CD4-positive, alpha-beta T cell treated with Interleukin-17A for 1 hour (primary cell): ENCODE measurements around the gene PGS1.

Experiments used
- DNase-seq: peaks from one replicate; pipeline ENCODE4 v3.0.0-alpha.2; 2020

PGS1 gene

DNA sequence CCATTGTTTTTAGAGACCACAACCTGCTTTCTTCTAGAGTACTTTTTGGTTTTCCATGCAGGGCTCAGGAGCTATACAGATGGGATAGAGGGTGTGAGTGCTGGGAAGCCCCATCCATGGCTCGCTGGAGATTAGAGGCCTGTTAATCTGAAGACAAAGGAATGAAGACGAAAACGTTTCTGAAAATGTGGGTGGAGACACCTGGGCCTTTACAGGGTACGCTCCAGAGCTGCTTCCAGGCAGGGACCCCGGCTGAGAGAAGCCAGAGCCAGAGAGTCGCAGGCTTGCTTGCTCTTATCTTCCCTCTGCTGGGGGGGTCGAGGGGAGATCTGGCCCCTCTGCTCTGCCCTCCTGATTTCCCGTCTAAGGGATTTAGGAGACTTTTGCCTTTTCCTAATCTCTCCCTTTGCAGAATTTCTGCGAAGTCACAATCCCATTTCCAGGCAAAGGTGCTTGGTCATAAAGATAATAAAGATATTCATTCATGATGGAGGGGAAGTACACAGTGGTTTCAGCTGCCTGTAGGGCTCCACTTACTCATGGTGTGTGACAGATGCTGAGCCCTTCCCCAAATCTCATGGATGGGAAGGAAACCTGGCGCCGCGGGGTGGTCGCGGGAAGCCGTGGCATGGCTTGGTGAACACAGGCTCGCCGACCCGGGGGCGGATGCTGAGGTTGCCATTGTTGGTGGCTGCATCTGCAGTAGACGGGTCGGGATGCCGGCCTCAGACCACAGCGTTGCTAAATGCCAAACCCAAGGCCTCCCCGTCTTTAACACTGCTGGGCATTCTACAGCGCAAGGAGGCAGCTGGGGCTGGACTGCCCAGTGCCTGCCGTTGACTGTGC, 13.8 kb upstream of the PGS1 start:
- DNase-seq = no peak

DNA sequence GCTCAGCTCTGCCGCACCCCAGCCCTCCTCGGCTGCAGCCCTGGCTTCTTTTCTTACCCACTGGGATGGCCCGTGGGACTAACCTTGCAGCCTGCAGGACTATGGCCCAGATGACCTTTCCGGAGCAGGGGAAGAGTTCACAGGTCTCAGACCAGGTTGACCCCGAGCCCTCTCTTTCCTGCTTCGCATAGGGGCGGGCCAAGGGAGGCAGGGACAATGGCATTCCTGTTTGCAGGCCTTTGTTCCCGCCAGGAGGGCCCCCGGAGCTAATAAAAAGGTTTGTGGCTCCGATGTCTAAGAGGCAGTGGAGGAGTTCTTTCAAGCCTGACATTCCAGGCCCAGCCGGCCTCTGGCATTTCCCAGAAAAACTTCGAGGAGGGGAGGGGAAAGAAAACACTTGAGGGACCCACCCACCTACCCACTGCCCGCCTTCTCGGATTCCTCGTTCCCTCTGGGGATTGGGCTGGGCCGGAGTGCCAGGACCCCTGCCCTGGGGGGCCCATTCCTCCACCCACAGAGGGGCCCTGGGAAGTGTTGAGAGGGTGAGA, 12.8 kb upstream of the PGS1 start:
- no peak for DNase-seq

DNA sequence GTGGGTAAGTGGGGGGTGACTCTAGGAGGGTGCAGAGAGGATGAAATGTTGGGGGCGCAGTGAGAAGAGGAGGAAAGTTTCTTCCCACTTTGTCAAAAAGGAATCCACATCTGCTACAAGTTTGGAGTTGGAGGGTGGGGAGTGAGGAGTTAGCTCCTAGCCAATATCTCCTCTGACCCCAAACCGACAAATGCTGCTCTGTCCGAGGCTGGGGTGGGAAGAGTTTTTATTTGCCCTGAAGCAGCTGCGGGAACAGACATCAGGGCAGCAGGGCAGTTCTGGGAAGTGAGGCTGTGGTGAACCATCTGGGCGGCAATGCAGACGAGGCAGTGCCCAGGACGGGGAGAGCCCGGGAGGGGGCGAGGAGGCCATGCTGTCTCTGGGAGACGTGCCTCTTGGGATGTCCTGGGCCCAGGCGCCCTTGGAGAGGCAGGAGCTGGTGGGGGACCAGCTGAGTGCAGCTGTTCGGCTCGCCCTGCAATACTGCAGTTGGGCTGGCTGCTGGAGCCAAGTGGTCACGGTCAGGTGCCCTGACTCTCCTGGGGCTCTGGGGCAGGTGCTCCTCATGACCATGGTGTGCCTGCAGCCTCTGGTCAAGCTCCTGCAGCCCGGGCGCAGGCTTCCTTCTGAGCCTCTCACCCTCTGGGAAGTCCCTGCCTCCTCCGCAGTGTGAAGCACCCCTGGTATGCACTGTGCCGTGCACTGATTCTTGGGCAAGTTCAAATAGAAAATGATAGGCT, 12.2 kb upstream of the PGS1 start:
- no peak for DNase-seq

DNA sequence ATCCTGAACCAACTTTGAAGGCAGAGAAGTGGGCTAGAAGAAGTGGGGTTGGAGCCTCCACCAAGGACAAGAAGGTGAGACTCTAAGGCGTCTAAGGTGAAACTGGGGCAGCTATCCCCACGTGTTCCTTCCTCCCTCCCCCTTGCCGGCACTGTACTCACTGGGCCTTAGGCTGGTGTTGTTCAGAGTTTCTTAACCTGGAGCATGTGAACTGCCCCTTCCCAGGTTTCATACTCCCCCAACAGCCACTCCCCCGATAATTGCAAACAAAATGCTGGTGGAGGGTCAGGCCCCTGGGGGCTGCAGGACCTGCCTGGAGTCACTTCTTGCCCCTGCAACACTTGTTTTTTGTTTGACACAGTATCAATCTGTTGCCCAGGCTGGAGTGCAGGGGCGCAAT, 11.3 kb upstream of the PGS1 start:
- no peak for DNase-seq

DNA sequence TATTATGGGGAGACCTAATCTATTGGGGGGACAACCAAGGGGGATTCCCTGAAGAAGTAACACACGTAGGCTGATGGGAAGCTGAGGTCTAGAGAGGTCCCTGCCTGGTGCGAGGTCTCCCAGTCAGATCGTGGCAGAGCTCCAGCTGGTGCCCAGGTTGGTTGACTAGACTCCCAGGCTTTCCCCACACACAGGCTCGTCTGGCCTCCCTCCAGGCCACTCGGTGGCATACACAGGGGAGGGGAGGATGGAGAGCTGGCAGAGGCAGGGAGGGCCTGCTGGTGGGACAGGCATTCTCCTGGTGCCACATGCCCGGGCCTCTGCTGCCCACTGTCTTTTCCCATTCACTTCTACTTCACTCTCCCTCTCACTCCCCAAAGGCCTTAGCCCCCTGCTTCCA, 10.1 kb upstream of the PGS1 start:
- DNase-seq = no peak

DNA sequence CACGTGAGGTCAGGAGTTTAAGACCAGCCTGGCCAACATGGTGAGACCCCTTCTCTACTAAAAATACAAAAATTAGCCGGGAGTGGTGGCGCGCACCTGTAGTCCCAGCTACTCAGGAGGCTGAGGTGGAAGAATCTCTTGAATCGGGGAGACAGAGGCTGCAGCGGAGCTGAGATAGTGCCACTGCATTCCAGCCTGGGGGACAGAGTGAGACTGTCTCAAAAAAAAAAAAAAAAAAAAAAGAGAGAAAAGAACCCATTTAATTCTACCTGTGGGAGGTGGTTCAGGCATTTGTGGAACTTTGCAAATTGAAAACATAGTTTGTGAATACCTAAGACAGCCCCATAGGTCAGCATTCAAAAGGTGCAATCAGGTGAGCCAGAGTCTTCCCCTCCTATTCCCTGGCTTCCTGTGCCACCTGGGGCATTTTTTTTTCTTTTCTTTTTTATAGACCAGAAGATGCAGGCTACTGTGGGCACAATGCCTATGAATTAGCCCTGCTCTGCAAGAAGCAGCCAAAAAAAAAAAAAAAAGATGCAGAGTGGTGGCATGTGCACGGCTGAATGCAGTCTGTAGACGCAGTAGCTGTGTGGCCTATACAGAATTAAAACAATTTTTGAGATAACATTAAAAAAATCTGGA, 9.5 kb upstream of the PGS1 start:
- DNase-seq = no peak

DNA sequence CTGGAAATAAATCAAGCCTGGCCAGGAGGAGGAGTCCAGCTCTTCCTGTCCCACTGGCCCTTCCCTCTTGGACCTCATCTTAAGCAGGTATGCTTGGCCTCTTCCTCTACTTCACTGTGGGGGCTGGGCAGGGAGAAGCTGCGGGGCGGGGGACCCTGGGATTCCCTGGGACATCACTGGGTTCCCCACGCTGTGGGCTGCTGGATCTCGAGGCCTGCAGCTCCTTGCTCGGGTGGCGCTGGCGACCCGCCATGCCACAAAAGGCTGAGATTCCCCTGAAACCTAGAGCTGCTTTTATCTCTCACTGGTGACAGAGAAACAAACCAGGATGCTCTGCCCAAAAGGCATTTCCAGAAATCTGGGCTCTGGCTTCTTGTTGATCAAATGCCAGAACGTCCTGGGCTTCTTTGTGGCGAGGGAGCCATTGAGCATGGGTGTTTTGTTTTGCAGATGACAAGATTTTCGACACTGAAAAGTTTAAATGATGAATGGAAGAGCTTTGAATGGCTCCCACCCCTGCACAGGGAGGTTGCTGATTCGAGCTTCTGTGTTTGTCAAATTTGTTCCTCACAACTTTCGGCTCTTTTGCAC, 8.6 kb upstream of the PGS1 start:
- no peak for DNase-seq

DNA sequence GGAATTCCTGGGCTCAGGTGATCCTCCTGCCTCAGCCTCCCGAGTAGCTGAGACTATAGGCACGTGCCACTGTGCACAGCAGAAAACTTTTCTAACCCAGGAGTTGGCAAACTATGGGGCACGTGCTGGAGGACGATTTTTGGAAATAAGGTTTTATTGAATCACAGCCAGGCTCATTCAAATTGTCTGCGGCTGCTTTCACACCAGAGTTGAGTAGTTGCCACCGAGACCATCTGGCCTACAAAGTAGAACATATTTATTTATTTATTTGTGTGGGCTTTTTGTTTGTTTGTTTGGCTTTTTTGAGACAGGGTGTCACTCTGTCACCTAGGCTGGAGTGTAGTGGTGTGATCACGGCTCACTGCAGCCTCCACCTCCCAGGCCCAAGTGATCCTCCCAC, 7.4 kb upstream of the PGS1 start:
- DNase-seq = no peak

DNA sequence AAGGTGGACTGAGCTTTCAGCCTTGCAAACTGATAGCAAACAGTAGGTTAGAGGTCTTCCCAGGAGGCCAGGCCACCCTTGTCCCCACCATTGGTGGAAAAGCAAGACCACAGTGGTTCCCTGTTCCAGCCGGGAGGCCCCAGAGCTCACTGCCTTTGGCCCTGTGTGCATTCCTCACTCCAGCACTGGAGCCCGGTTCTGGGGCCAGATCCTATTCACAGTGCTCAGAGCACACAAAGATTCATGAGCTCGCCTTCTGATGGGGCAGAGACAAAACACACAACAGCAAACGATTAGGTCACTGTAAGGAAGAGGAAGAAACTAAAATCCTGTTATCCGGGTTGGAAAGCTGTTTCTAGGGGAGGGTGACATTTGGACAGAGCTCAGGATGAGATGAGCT, 5.6 kb upstream of the PGS1 start:
- DNase-seq = no peak

DNA sequence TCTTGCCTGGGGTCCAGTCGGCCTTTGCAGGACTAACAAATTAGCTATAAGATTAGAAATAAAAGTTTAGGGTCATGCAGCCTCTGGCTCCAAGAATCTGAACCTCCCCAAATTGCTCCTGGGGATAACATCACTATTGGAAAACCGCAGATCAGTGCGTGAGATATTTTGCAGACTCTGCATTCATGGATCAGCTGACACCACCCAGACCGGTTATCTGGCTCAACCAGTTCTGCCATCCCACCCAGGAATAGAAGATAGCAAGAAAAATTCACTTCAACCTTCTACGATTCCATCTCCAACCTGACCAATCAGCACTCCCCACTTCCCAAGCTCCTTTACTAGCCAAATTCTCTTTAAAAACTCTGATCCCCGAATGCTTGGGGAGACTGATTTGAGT, 4.3 kb upstream of the PGS1 start:
- no peak for DNase-seq

DNA sequence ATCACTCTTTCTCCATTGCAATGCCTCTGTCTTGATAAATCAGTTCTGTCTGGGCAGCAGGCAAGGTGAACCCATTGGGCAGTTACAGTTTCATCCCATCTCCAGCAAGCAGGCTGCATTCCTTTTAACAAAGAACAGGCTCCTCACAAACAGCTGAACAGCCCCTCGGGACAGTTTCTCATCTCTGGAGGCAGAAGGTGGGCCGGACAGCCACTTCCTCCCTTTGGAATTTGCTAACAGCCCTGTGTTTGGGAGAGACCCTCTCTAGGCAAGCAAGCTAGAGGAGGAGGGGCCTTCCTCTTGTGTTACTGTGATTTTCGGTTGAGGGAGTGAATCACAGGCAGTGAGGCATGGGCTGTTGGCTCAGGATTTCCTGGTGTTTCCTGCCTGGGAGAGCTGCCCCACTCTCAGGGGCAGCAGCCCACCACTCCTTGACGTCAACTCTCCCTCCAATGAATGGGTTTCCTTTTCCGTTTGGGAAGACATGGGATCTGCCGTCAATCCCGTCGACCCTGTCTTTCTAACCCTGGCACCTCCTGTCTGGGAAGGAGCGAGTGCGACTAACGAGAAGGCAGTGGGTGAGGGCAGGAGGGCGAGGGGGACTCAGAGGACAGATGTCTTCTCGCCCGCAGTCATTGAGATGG, 3.7 kb upstream of the PGS1 start:
- no peak for DNase-seq

DNA sequence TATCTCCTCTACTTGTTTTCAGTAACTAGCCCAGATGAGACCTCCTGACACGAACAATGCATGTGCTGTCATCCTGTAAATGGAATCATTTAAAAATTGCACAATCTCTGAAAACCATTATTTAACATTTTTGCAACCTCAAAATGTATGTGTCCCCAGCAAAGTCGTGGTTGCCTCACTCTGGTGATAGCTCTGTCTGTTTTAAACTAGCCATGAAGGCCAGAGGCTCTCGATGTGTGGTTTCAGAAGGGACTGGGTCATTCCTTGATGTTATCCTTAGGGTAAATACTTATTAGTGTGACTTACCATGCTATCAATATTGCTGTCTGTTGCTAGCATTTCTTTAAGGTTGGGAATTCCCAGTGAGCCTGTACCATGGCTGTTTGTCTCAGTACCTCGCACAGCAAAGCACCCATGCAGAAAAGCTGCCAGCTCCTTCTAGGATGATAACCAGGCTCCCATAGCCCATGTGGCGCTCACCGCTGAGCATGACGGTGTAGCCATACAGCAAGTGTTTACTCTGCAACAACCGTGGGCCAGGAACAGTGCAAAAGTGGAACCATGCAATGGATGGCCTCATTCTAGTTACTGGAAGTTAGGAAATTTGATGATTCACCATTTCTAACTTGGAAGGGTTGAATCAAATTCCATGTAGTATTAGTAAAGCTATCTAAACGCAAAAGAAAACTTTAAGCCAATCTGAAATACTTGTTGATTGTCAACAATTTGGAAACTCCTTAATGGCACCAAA, 2.9 kb upstream of the PGS1 start:
- no peak for DNase-seq

DNA sequence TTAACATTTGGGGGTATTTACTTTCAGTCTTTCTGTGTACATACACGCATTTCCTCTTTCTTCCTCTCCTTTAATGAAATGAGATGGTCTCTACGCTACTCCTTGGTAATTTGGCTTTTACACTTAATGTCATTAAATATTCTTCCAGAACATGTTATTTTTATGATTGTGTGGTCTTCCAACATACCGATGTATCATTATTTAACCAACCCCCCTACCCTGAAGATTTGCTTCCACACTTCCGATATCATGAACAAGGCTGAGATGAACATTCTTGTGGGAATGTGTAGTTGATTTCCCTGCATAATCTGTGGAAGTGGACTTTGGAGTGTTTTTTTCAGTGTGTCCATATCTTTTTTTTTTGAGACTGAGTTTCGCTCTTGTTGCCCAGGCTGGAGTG, 2.3 kb upstream of the PGS1 start:
- no peak for DNase-seq

DNA sequence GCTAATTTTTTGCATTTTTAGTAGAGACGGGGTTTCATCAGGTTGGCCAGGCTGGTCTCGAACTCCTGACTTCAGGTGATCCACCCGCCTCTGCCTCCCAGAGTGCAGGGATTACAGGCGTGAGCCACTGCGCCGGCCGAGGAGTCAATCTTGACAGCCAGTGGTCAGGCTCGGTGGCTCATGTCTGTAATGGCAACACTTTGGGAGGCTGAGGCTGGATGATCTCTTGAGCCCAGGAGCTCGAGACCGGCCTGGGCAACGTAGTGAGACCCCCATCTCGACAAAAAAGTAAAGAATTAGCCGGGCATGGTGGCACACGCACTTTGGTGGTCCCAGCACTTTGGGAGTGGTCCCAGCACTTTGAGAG, 608 bp upstream of the PGS1 start:
- no peak for DNase-seq

DNA sequence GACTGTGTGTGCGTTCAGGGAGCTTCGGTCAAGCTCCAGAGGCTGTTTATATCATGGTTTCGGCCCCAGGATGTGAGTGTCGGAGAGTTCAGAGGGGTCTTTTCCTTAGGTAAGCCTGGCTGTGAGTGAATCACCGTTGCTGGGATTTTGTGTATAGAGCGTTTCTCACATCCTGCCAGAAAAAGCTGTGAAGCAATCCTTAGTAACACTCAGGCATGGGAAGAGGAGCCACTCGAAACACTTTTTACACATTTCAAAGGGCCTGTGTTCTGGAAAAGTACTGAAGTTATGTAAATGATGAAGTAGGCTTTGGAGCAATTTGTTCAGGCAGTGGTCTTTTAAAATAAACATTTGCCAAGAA, 662 bp downstream of the PGS1 start:
- DNase-seq = no peak

DNA sequence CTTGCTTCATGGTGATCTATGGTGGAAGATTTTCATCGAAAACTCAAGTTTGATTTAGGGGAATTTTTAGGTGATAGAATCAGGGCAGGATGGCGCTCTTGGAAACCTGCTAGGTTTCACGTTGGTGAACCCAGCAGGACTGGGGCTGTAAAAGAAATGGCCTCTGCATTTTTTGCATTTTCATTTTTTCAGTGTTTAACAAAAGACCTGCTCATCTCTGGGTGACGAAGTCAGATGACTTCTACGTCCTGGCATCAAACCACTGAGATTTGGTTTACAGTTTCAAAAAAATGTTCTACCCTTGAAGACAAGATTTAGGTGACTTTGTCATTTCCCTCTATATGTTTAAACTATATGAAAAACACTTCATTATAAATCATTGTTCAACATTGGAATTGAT, 1.9 kb downstream of the PGS1 start:
- no peak for DNase-seq

DNA sequence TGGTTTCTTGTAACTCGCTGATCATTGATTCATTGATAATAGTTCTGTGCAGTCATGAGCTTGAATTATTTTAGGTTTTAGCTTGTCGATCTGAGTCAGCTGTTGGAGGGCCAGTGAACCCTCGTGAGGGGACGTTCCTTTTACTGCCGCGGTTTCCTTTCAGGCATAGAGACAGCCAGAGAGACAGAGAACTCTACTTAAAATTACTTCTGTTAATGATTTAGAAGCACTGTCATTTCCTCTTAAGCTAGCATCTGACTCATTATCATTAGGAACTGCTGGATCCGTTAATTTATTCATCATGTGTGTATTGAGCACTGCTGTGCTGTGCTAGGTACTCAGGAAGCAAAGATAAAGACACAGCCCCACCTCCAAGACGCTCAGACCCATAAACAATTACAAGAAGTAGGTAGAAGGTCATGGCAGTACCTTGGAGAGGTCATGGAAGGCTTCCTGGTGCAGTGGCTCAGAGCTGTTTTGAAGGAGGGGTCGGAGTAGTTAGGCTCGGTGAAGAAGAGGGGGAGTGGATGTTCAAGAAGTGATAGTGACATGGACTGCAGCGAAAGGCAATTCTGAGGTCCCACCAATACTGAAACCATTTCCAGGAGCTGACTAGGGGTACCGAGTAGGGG, 3.3 kb downstream of the PGS1 start:
- DNase-seq = peak; percentile 74

DNA sequence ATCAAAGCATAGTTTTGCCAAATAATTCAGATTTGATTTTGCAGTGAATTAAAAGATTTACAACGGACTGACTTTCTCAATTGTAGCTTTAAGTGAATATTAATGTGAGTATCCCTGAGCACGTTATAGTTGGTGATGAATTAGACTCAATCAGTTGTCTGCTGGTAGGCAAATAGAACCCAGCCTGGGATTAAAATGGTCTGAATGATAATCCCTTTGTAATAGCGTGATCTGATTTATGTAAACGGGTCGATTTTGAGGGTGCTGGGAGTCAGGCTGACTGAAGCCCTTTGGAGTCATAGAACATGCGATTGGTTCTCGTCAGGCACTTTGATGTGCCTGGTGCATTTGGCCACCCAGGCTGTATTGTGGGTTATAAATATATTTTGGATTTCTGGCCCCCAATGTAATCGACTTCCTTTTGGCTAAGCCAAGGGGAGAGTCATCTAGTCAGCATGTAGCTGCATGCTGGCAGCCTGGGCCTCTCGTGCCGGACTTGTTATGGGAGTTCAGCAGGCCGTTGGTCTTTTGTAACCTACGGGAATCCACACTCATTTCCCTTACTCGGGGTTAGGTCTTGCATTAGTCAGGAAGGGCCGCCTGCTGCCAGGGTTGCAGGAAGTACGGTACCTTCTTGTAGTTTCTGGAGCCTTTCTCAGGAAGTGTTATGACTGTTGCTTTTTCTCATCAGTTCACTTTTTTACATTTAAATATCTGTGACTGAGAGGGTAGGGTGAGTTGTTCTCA, 5.4 kb downstream of the PGS1 start:
- peak; percentile 41 for DNase-seq

DNA sequence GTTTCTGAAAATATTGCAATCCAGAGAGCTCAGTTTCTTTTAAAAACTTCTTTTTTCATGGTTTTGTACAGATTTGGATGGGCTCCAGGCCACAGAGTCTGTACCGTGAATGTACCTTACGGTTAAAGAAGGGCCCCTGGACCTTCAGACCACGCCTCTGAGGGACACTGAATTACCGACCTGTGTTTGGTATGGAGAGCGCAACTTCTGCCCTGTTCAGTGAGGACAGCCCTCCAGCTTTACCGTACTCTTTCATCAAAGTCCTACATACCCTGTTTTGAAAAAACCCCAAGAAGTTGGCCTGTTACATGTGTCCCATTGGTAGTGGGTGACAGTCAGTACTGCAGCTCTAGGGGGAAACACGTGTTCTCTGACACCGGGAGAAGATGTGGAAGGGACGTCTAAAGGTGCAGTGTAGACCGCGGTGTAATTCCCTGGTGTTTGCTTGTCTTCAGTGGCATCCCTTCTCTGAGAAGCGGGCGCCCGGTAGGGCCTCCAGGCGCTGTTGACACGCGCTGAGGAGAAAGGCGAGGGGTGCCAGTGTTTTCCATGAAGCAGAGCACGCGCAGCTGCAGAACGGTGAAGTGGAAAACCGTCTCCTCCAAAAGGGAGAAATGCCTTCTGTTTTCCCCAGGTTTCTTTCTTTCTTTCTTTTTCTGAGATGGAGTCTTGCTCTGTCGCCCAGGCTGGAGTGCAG, 6.2 kb downstream of the PGS1 start:
- no peak for DNase-seq
